Measurements from ENCODE around the gene DND1. TPM values are rescaled to one million over a fixed set of nuclear protein-coding genes. Genes with fewer than 3 reads are reported as not detected.

Gene DND1
- total and polyA plus RNA-seq, 3 donors from 2014 or later, result 21.8 to 47.2 (median 31.8) TPM

- Histone ChIP-seq H3K4me3 (no peak overlapping the region), H3K9me3 (no peaks in the 10 kb centered on the region), H3K36me3 (ENCODE audit: low read depth, missing control alignments) (no peaks in the 10 kb centered on the region), H3K27me3 (no peaks in the 10 kb centered on the region), H3K4me1 (peaks cover 24% of the 10 kb centered on the region), H3K27ac (no peak overlapping the region)
- no peak for DNase-seq
- intact Hi-C loops (cut with DNase I; ENCODE audit: low total_unique reads), result no loop called here
- TF ChIP-seq CTCF (IDR thresholded peaks at IDR 0.05) (no peak), POLR2A (IDR thresholded peaks at IDR 0.05) (no peak)
- 93 to 98% methylated on average over 4 of the region's 4 CpGs for WGBS, 2 donors
Observed at GRCh38 chr5:140696891-140697492, 23.6 kb upstream of the DND1 start.

DNA sequence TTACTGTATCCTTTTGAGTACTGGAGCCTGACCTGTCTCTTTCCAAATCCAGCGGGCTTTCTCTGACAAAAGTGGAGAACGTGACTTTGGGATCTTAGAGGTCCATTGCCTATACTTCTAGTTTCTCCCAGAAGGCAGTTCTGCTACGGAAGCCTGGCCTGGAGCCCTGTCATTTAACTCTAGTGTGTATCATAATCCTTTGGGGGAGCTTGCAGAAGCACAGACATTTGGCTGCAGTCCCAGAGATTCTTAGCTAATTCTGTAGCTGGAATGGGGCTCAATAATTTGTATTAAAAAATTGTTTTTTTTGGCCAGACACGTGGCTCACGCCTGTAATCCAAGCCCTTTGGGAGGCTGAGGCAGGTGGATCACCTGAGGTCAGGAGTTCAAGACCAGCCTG, 20.9 kb upstream of the DND1 start:
- no peaks in the 10 kb centered on the region for H3K27me3 ChIP-seq
- H3K4me1 ChIP-seq, result peaks cover 15% of the 10 kb centered on the region
- no peak for DNase-seq
- no peaks in the 10 kb centered on the region for H3K9me3 ChIP-seq
- no peak overlapping the region for H3K4me3 ChIP-seq
- H3K36me3 ChIP-seq (ENCODE audit: low read depth, missing control alignments), result no peaks in the 10 kb centered on the region
- no peak overlapping the region for H3K27ac ChIP-seq
- no peak for TF ChIP-seq CTCF (IDR thresholded peaks at IDR 0.05)
- no peak for TF ChIP-seq POLR2A (IDR thresholded peaks at IDR 0.05)
- intact Hi-C loops (cut with DNase I; ENCODE audit: low total_unique reads), result no loop called here
- WGBS, 2 donors, result 67 to 74% methylated on average over 5 of the region's 5 CpGs

GRCh38 chr5:140690941-140691924, 17.9 kb upstream of the DND1 start, which contains the start of the genes HARS1 and HARS2:
HARS1 (minus strand) TSS chr5:140691370; CDS start chr5:140691304, 66 bp downstream.
HARS2 (plus strand) TSS chr5:140691455; CDS start chr5:140691649, 194 bp downstream.
- Histone ChIP-seq H3K27ac (peak within 1 kb of the TSS; percentile 18 to 63), H3K36me3 (ENCODE audit: low read depth, missing control alignments) (no peaks in the 10 kb centered on the region), H3K4me3 (peak within 1 kb of the TSS; percentile 70 to 83), H3K4me1 (peaks cover 15% of the 10 kb centered on the region), H3K27me3 (no peaks in the 10 kb centered on the region), H3K9me3 (no peaks in the 10 kb centered on the region)
- intact Hi-C loops (cut with DNase I; ENCODE audit: low total_unique reads), result no loop called here
- TF ChIP-seq CTCF (IDR thresholded peaks at IDR 0.05) (no peak), POLR2A (IDR thresholded peaks at IDR 0.05) (no peak)
- DNase-seq, result peak; percentile 96
- WGBS, 2 donors, result 0 to 2% methylated on average over 37 to 61 of the region's 61 CpGs

- TF ChIP-seq CTCF (IDR thresholded peaks at IDR 0.05), result no peak
- TF ChIP-seq POLR2A (IDR thresholded peaks at IDR 0.05), result no peak
- H3K27me3 ChIP-seq, result no peaks in the 10 kb centered on the region
- H3K4me1 ChIP-seq, result peaks cover 15% of the 10 kb centered on the region
- no peak for DNase-seq
- peak overlapping the region; percentile 14 to 63 for H3K27ac ChIP-seq
- H3K9me3 ChIP-seq, result no peaks in the 10 kb centered on the region
- intact Hi-C loops (cut with DNase I; ENCODE audit: low total_unique reads), result no loop called here
- H3K36me3 ChIP-seq (ENCODE audit: low read depth, missing control alignments), result no peaks in the 10 kb centered on the region
- H3K4me3 ChIP-seq, result peak overlapping the region; percentile 70 to 83
- WGBS, 2 donors, result 32 to 37% methylated on average over 8 of the region's 8 CpGs
Observed at GRCh38 chr5:140690376-140690932, 17.1 kb upstream of the DND1 start.
